Measurements from ENCODE around the gene GRK1. TPM values are rescaled to one million over a fixed set of nuclear protein-coding genes. Genes with fewer than 3 reads are reported as not detected.

Gene GRK1
- total RNA-seq, 4 donors from 2014 or later = not detected

DNA sequence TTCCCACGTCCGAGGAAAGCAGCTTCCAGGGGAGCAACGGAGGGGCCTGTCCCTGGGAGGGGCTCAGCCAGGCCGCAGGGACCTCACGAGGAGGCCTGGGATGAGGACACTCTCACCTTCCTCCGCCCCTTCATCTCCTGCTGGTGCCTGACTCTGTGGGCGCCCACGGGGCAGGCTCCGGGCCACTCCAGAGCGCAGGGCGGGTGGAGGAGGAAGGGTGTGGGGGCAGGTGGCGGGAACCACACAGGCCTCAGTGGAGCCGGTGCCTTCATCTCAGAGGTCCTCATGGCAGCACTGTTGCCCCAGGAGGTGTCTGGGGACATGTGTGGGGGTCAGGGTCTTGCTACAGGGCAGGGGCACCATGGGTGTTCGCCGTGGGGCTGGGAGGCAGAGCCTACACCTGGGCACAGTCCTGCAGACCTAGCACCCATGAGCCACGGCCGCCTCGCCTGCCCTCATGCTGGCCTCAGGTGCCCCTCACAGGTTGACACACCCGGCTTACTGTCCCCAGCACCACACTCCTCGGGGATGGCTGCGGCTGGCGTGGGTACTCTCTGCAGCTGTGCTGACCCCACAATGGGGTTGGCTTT, 81.9 kb downstream of the GRK1 start:
- no peak overlapping the region for H3K4me3 ChIP-seq
- 90% methylated on average over 22 of the region's 22 CpGs; no CpG with 5 or more reads in 1 of the 2 donors for WGBS, 2 donors (ENCODE audit: low coverage in 1 of 2)
- H3K9me3 ChIP-seq = no peaks in the 10 kb centered on the region
- no peaks in the 10 kb centered on the region for H3K27me3 ChIP-seq
- no peak overlapping the region for H3K27ac ChIP-seq
- in situ Hi-C loops (cut with MboI; ENCODE audit: low pct_ligation_motif_present in 1 of 4, low pct_unique_long_range_greater_than_20kb in 1 of 4, low sequenced_read_pairs in 3 of 4) = no loop called here
- intact Hi-C loops (cut with DNase I; ENCODE audit: low total_unique reads) = no loop called here
- no peaks in the 10 kb centered on the region for H3K36me3 ChIP-seq
- DNase-seq = no peak
- TF ChIP-seq EP300 (IDR thresholded peaks at IDR 0.05; ENCODE audit: low read depth) (no peak), POLR2AphosphoS5 (IDR thresholded peaks at IDR 0.05) (no peak), POLR2A (IDR thresholded peaks at IDR 0.05) (no peak)
- TF ChIP-seq, protein P1, sequence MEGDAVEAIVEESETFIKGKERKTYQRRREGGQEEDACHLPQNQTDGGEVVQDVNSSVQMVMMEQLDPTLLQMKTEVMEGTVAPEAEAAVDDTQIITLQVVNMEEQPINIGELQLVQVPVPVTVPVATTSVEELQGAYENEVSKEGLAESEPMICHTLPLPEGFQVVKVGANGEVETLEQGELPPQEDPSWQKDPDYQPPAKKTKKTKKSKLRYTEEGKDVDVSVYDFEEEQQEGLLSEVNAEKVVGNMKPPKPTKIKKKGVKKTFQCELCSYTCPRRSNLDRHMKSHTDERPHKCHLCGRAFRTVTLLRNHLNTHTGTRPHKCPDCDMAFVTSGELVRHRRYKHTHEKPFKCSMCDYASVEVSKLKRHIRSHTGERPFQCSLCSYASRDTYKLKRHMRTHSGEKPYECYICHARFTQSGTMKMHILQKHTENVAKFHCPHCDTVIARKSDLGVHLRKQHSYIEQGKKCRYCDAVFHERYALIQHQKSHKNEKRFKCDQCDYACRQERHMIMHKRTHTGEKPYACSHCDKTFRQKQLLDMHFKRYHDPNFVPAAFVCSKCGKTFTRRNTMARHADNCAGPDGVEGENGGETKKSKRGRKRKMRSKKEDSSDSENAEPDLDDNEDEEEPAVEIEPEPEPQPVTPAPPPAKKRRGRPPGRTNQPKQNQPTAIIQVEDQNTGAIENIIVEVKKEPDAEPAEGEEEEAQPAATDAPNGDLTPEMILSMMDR (IDR thresholded peaks at IDR 0.05) = no peak
- H3K4me1 ChIP-seq = peaks cover 0 to 8% (median 0%) of the 10 kb centered on the region in 4 donors

DNA sequence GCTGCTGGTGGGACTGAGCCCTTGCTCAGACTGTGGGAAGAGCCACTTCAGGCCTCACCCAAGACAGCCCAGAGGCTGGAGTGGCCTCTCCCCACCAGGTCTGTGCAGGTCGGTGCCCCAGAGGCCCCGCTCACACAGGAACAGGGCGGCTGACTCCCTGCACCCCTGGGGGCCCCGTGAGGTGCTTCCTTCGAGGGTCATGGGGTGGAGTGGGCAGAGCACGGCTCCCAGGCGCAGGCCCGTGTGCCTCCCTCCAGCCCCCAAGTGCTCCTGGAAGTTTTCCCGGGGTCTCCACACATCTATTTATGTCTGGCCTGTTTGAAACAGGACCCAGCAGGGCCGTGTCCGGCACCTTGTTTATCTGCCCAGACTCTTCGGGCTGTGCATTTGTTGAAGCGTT, 82.5 kb downstream of the GRK1 start:
- H3K4me3 ChIP-seq = no peak overlapping the region
- no peaks in the 10 kb centered on the region for H3K9me3 ChIP-seq
- H3K36me3 ChIP-seq = no peaks in the 10 kb centered on the region
- TF ChIP-seq EP300 (IDR thresholded peaks at IDR 0.05; ENCODE audit: low read depth) = no peak
- no peak for TF ChIP-seq POLR2AphosphoS5 (IDR thresholded peaks at IDR 0.05)
- no peak for TF ChIP-seq POLR2A (IDR thresholded peaks at IDR 0.05)
- TF ChIP-seq, protein P1 (IDR thresholded peaks at IDR 0.05) = no peak
- in situ Hi-C loops (cut with MboI; ENCODE audit: low pct_ligation_motif_present in 1 of 4, low pct_unique_long_range_greater_than_20kb in 1 of 4, low sequenced_read_pairs in 3 of 4) (no loop called here), intact Hi-C loops (cut with DNase I; ENCODE audit: low total_unique reads) (no loop called here)
- peaks cover 0 to 8% (median 0%) of the 10 kb centered on the region in 4 donors for H3K4me1 ChIP-seq
- no peak overlapping the region for H3K27ac ChIP-seq
- WGBS, 2 donors (ENCODE audit: low coverage in 1 of 2) = 84% methylated on average over 13 of the region's 13 CpGs; no CpG with 5 or more reads in 1 of the 2 donors
- no peak for DNase-seq
- no peaks in the 10 kb centered on the region for H3K27me3 ChIP-seq

DNA sequence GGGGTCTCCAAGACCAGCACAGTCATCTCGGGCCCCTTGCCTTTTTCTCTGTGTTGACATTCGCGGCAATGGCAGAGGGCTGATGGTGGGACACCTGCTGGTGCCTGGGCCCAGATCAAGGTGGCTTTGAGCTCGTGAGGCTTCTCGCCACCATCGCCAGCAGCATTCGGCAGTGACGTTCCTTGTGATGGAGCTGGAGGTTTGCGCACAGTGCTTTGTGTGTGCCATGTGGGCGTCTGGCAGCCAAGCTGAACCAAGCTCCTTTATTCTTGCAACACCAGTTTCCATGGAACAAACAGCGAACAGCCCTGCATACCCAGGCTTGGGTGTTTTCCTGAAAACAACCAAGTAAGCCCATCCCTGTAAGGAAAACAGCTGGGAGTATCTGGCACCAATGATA, 82.9 kb downstream of the GRK1 start:
- WGBS, 2 donors (ENCODE audit: low coverage in 1 of 2) = 87% methylated on average over 11 of the region's 11 CpGs; no CpG with 5 or more reads in 1 of the 2 donors
- intact Hi-C loops (cut with DNase I; ENCODE audit: low total_unique reads) = no loop called here

DNA sequence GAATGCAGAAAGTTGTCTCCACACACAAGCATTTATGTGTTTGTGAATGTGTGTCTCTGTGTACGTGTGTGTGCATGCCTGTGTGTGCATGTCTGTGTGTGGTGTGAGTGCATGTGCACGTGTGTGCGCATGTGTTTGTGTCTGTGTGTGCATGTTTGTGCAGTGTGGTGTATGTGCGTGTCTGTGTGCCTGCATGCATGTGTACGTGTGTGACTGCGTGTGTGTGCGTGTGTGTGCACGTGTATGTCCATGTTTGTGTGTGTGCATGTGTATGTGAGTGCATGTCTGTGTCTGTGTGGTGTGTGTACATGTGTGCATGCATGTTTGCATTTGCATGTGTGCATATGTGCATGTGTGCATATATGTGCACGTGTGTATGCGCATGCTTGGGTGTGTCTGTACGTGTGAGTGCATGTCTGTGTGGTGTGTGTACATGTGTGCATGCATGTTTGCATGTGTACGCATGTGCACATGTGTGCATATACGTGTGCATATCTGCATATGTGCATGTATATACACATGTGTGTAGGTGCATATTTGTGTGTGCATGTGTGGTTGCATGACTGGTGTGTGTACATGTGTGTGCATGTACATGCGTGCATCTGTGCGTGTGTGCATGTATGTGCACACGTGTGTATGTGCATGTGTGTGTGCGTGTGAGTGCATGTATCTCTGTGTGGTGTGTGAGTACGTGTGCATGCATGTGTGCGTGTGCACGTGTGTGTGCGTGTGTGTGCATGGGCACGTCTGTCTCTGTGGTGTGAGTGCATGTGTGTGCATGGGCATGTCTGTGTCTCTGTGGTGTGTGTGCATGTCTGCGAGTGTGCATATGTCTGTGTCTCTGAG, 83.8 kb downstream of the GRK1 start:
- WGBS, 2 donors (ENCODE audit: low coverage in 1 of 2) = 92% methylated on average over 23 of the region's 23 CpGs; no CpG with 5 or more reads in 1 of the 2 donors
- H3K27me3 ChIP-seq = peaks cover 4% of the 10 kb centered on the region
- no peak for DNase-seq
- H3K4me3 ChIP-seq = no peak overlapping the region
- H3K4me1 ChIP-seq = peaks cover 0 to 6% (median 0%) of the 10 kb centered on the region in 4 donors
- intact Hi-C loops (cut with DNase I; ENCODE audit: low total_unique reads) = no loop called here
- in situ Hi-C loops (cut with MboI; ENCODE audit: low pct_ligation_motif_present in 1 of 4, low pct_unique_long_range_greater_than_20kb in 1 of 4, low sequenced_read_pairs in 3 of 4) = no loop called here
- H3K9me3 ChIP-seq = no peaks in the 10 kb centered on the region
- H3K36me3 ChIP-seq = no peaks in the 10 kb centered on the region
- TF ChIP-seq EP300 (IDR thresholded peaks at IDR 0.05; ENCODE audit: low read depth) (no peak), POLR2A (IDR thresholded peaks at IDR 0.05) (no peak), POLR2AphosphoS5 (IDR thresholded peaks at IDR 0.05) (no peak)
- TF ChIP-seq, protein P1 (IDR thresholded peaks at IDR 0.05) = no peak
- H3K27ac ChIP-seq = no peak overlapping the region

More for the DNA sequence above, 82.9 kb downstream of the GRK1 start:
- Histone ChIP-seq H3K36me3 (no peaks in the 10 kb centered on the region), H3K4me3 (no peak overlapping the region), H3K27me3 (peaks cover 4% of the 10 kb centered on the region), H3K27ac (no peak overlapping the region), H3K4me1 (peaks cover 0 to 6% (median 0%) of the 10 kb centered on the region in 4 donors), H3K9me3 (no peaks in the 10 kb centered on the region)
- TF ChIP-seq POLR2A (IDR thresholded peaks at IDR 0.05) (no peak), EP300 (IDR thresholded peaks at IDR 0.05; ENCODE audit: low read depth) (no peak), POLR2AphosphoS5 (IDR thresholded peaks at IDR 0.05) (no peak)
- in situ Hi-C loops (cut with MboI; ENCODE audit: low pct_ligation_motif_present in 1 of 4, low pct_unique_long_range_greater_than_20kb in 1 of 4, low sequenced_read_pairs in 3 of 4) = no loop called here
- DNase-seq = no peak
